ENCODE data around the gene CDC20.
A peak's percentile ranks its signal among the peaks of the same experiment; 100 is the strongest.

Gene CDC20

GRCh38 chr1:43372172-43372571, 13.4 kb downstream of the CDC20 start:
- no peak for TF ChIP-seq POLR2A (IDR thresholded peaks at IDR 0.05; ENCODE audit: low read depth, low read length)
- FAIRE-seq (no peak), DNase-seq (ENCODE audit: insufficient read length, low spot score) (no peak)

GRCh38 chr1:43373066-43373940, 14.5 kb downstream of the CDC20 start:
- FAIRE-seq (peak; percentile 80), DNase-seq (ENCODE audit: insufficient read length, low spot score) (peak; percentile 65)
- no peak for TF ChIP-seq POLR2A (IDR thresholded peaks at IDR 0.05; ENCODE audit: low read depth, low read length)

- no peak for FAIRE-seq
- TF ChIP-seq POLR2A (IDR thresholded peaks at IDR 0.05; ENCODE audit: low read depth, low read length) = no peak
- no peak for DNase-seq (ENCODE audit: insufficient read length, low spot score)
Observed at GRCh38 chr1:43376723-43377235, 18.0 kb downstream of the CDC20 start.

- no peak for TF ChIP-seq POLR2A (IDR thresholded peaks at IDR 0.05; ENCODE audit: low read depth, low read length)
- DNase-seq (ENCODE audit: insufficient read length, low spot score) (no peak), FAIRE-seq (no peak)
Observed at GRCh38 chr1:43377831-43378230, 19.1 kb downstream of the CDC20 start.

- no peak for DNase-seq (ENCODE audit: insufficient read length, low spot score)
- FAIRE-seq = no peak
- TF ChIP-seq POLR2A (IDR thresholded peaks at IDR 0.05; ENCODE audit: low read depth, low read length) = no peak
Observed at GRCh38 chr1:43379476-43379875, 20.7 kb downstream of the CDC20 start.

GRCh38 chr1:43381612-43382011, 22.8 kb downstream of the CDC20 start:
- no peak for DNase-seq (ENCODE audit: insufficient read length, low spot score)
- no peak for TF ChIP-seq POLR2A (IDR thresholded peaks at IDR 0.05; ENCODE audit: low read depth, low read length)
- no peak for FAIRE-seq

- FAIRE-seq (no peak), DNase-seq (ENCODE audit: insufficient read length, low spot score) (no peak)
- no peak for TF ChIP-seq POLR2A (IDR thresholded peaks at IDR 0.05; ENCODE audit: low read depth, low read length)
Observed at GRCh38 chr1:43382027-43382779, 23.4 kb downstream of the CDC20 start.

GRCh38 chr1:43383449-43383848, 24.7 kb downstream of the CDC20 start:
- DNase-seq (ENCODE audit: insufficient read length, low spot score) (no peak), FAIRE-seq (no peak)
- TF ChIP-seq POLR2A (IDR thresholded peaks at IDR 0.05; ENCODE audit: low read depth, low read length) = no peak

- TF ChIP-seq POLR2A (IDR thresholded peaks at IDR 0.05; ENCODE audit: low read depth, low read length) = no peak
Observed at GRCh38 chr1:43386676-43387075, 27.9 kb downstream of the CDC20 start.

GRCh38 chr1:43387976-43388599, 29.3 kb downstream of the CDC20 start:
- DNase-seq (ENCODE audit: insufficient read length, low spot score) = no peak
- TF ChIP-seq POLR2A (IDR thresholded peaks at IDR 0.05; ENCODE audit: low read depth, low read length) = no peak
- FAIRE-seq = no peak

More at GRCh38 chr1:43386676-43387075, 27.9 kb downstream of the CDC20 start:
- DNase-seq (ENCODE audit: insufficient read length, low spot score) = no peak
- FAIRE-seq = no peak

GRCh38 chr1:43388613-43389012, 29.8 kb downstream of the CDC20 start:
- no peak for TF ChIP-seq POLR2A (IDR thresholded peaks at IDR 0.05; ENCODE audit: low read depth, low read length)
- no peak for FAIRE-seq
- no peak for DNase-seq (ENCODE audit: insufficient read length, low spot score)

GRCh38 chr1:43389326-43390313, 30.8 kb downstream of the CDC20 start, which contains the start of the genes MED8 and SZT2:
Gene MED8, minus strand, starts transcription at chr1:43389800. Its CDS starts 36 bp downstream, at chr1:43389764.
Gene SZT2, plus strand, starts transcription at chr1:43389899. Its CDS starts 70 bp downstream, at chr1:43389969.
- DNase-seq (ENCODE audit: insufficient read length, low spot score) (peak; percentile 87), FAIRE-seq (no peak)
- TF ChIP-seq POLR2A (IDR thresholded peaks at IDR 0.05; ENCODE audit: low read depth, low read length) = peak; percentile 67; the same call in 1 of the 2 replicates

GRCh38 chr1:43392702-43393101, 33.9 kb downstream of the CDC20 start:
- DNase-seq (ENCODE audit: insufficient read length, low spot score) (no peak), FAIRE-seq (no peak)
- no peak for TF ChIP-seq POLR2A (IDR thresholded peaks at IDR 0.05; ENCODE audit: low read depth, low read length)

Data from H54 (cell line).